HL-60 (cell line): ENCODE data around the gene USP32.

Source experiments
- DNase-seq, 2 experiments: peaks; one replicate each; pipeline ENCODE4 v3.0.0-alpha.2; 2010 to 2020; ENCODE audit warnings: low read depth in 1 of 2, low spot score in 1 of 2
- H3K27ac ChIP-seq: fragments of 250-450 bp; sonication (Bioruptor Pico); replicated peaks from 2 replicates; pipeline ENCODE4 v1.5.1; 2020; ENCODE audit warnings: mild to moderate bottlenecking, moderate library complexity
- H3K27me3 ChIP-seq: fragments of 250-450 bp; sonication (Bioruptor Pico); 2 replicates; pipeline ENCODE4 v1.5.1; 2021; ENCODE audit warnings: mild to moderate bottlenecking, moderate library complexity; ENCODE audit not compliant: insufficient read depth, poor library complexity, severe bottlenecking
- H3K4me3 ChIP-seq: replicated peaks from 2 replicates; pipeline ENCODE4 v1.5.1; 2011; ENCODE audit warnings: mild to moderate bottlenecking, control low read depth, low read length; ENCODE audit not compliant: insufficient read depth
- GABPA ChIP-seq: IDR thresholded peaks from 2 replicates; pipeline ENCODE4 v1.6.1; 2012; ENCODE audit warnings: low read depth
- POLR2AphosphoS5 ChIP-seq: IDR thresholded peaks from 2 replicates; pipeline ENCODE4 v1.6.1; 2012; ENCODE audit warnings: low read depth
- SPI1 ChIP-seq: IDR thresholded peaks from 2 replicates; pipeline ENCODE4 v1.6.1; 2012; ENCODE audit warnings: low read depth, mild to moderate bottlenecking, borderline replicate concordance
- TF ChIP-seq, protein P1 (sequence below): IDR thresholded peaks from 2 replicates; pipeline ENCODE4 v1.6.1; 2012; ENCODE audit warnings: low read depth; ENCODE audit not compliant: insufficient replicate concordance
- TF ChIP-seq, protein P2 (sequence below): IDR thresholded peaks from one replicate; pipeline ENCODE4 v1.5.1; 2011; ENCODE audit warnings: low read length, control low read depth, inconsistent platforms; ENCODE audit not compliant: insufficient read depth

USP32 gene

DNA sequence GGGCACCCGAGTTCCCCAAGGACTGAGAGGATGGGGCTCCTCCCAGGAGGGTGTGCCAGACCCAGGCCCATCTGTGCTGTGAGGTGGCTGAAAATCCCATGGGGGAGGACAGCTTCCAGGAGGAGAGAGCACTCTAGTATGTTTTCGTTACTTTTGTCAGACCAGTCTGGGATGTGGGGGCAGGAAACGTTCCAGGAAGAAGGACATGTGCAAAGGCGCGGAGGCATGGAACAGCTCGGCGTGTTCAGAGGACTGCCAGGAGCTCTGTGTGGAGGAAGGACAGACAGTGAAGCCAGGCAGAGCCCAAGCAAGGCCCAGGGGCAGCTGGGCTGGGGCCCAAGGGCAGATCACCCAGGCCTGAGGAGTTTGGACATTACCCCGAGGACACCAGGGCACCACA lies 235.2 kb downstream of the USP32 start:
- H3K27ac ChIP-seq, result no peak overlapping the region
- H3K4me3 ChIP-seq, result no peak overlapping the region
- no peak for TF ChIP-seq GABPA
- TF ChIP-seq, protein P1, sequence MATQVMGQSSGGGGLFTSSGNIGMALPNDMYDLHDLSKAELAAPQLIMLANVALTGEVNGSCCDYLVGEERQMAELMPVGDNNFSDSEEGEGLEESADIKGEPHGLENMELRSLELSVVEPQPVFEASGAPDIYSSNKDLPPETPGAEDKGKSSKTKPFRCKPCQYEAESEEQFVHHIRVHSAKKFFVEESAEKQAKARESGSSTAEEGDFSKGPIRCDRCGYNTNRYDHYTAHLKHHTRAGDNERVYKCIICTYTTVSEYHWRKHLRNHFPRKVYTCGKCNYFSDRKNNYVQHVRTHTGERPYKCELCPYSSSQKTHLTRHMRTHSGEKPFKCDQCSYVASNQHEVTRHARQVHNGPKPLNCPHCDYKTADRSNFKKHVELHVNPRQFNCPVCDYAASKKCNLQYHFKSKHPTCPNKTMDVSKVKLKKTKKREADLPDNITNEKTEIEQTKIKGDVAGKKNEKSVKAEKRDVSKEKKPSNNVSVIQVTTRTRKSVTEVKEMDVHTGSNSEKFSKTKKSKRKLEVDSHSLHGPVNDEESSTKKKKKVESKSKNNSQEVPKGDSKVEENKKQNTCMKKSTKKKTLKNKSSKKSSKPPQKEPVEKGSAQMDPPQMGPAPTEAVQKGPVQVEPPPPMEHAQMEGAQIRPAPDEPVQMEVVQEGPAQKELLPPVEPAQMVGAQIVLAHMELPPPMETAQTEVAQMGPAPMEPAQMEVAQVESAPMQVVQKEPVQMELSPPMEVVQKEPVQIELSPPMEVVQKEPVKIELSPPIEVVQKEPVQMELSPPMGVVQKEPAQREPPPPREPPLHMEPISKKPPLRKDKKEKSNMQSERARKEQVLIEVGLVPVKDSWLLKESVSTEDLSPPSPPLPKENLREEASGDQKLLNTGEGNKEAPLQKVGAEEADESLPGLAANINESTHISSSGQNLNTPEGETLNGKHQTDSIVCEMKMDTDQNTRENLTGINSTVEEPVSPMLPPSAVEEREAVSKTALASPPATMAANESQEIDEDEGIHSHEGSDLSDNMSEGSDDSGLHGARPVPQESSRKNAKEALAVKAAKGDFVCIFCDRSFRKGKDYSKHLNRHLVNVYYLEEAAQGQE, result no peak
- no peak for TF ChIP-seq POLR2AphosphoS5
- TF ChIP-seq SPI1, result no peak
- TF ChIP-seq, protein P2, sequence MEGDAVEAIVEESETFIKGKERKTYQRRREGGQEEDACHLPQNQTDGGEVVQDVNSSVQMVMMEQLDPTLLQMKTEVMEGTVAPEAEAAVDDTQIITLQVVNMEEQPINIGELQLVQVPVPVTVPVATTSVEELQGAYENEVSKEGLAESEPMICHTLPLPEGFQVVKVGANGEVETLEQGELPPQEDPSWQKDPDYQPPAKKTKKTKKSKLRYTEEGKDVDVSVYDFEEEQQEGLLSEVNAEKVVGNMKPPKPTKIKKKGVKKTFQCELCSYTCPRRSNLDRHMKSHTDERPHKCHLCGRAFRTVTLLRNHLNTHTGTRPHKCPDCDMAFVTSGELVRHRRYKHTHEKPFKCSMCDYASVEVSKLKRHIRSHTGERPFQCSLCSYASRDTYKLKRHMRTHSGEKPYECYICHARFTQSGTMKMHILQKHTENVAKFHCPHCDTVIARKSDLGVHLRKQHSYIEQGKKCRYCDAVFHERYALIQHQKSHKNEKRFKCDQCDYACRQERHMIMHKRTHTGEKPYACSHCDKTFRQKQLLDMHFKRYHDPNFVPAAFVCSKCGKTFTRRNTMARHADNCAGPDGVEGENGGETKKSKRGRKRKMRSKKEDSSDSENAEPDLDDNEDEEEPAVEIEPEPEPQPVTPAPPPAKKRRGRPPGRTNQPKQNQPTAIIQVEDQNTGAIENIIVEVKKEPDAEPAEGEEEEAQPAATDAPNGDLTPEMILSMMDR, result no peak
- DNase-seq, result no peak
- no peaks in the 10 kb centered on the region for H3K27me3 ChIP-seq

GRCh38 chr17:60155815-60156214 lies 236.1 kb downstream of the USP32 start:
- Histone ChIP-seq H3K27ac (no peak overlapping the region), H3K4me3 (no peak overlapping the region), H3K27me3 (peaks cover 4% of the 10 kb centered on the region)
- DNase-seq, result no peak
- TF ChIP-seq, protein P2, result no peak
- TF ChIP-seq, protein P1, result no peak
- TF ChIP-seq GABPA (no peak), POLR2AphosphoS5 (no peak), SPI1 (no peak)

GRCh38 chr17:60155427-60155814 lies 236.5 kb downstream of the USP32 start:
- DNase-seq, result no peak
- H3K4me3 ChIP-seq, result no peak overlapping the region
- peaks cover 6% of the 10 kb centered on the region for H3K27me3 ChIP-seq
- no peak overlapping the region for H3K27ac ChIP-seq
- TF ChIP-seq POLR2AphosphoS5 (no peak), SPI1 (no peak), GABPA (no peak)
- TF ChIP-seq, protein P2, result no peak
- TF ChIP-seq, protein P1, result no peak
